Coronary artery (tissue), 2 donors: ENCODE data around the gene SUPT4H1.

ENCODE experiments used
- DNase-seq: peaks from one replicate; pipeline ENCODE4 v3.0.0-alpha.2; 2017; ENCODE audit warnings: low spot score
- H3K27ac ChIP-seq, 2 donors: fragments of 200-600 bp; sonication (generic); one replicate each; pipeline ENCODE4 v1.5.1; 2016 to 2019
- H3K4me3 ChIP-seq: fragments of 200-600 bp; sonication (generic); 2 replicates; pipeline ENCODE4 v1.5.1; 2016; ENCODE audit warnings: mild to moderate bottlenecking, moderate library complexity
- TF ChIP-seq, protein P1 (sequence below): fragments of 200-600 bp; sonication (generic); IDR thresholded peaks from one replicate; pipeline ENCODE4 v1.5.1; 2019; ENCODE audit warnings: antibody characterized with exemption

SUPT4H1 gene

DNA sequence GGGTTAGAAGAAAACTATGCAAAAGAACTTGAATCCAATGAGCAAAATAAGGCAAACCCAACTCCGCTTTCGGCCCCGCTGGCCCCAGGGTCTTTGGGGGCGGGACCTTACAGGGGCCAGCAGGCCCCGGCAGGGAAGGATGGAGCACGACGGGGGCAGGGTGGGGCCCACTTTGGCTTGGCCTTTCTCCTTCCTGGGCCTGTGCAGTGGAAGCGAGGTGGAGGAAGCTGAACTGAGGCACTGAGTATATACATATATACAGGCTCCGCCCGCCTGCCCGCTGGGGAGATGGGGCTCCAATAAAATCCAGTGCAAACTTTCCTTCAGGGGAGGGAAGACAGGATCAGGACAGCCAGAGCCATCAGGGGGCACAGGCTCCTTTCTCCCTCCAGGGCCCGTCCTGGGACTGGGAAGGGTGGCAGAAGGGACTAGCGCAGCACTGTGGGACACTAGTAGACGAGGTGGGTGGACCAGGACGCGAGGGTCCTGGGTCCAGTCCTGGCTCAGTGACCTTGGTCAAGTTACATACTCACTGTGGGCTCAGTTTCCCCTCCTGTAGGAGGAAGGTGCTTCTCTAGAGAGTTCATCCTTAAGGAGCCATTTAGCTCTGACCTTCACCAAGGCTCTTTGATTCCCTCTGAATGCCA, 50.4 kb downstream of the SUPT4H1 start:
- Histone ChIP-seq H3K27ac (no peak overlapping the region), H3K4me3 (no peak overlapping the region)
- no peak for DNase-seq
- TF ChIP-seq, protein P1, sequence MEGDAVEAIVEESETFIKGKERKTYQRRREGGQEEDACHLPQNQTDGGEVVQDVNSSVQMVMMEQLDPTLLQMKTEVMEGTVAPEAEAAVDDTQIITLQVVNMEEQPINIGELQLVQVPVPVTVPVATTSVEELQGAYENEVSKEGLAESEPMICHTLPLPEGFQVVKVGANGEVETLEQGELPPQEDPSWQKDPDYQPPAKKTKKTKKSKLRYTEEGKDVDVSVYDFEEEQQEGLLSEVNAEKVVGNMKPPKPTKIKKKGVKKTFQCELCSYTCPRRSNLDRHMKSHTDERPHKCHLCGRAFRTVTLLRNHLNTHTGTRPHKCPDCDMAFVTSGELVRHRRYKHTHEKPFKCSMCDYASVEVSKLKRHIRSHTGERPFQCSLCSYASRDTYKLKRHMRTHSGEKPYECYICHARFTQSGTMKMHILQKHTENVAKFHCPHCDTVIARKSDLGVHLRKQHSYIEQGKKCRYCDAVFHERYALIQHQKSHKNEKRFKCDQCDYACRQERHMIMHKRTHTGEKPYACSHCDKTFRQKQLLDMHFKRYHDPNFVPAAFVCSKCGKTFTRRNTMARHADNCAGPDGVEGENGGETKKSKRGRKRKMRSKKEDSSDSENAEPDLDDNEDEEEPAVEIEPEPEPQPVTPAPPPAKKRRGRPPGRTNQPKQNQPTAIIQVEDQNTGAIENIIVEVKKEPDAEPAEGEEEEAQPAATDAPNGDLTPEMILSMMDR = no peak

DNA sequence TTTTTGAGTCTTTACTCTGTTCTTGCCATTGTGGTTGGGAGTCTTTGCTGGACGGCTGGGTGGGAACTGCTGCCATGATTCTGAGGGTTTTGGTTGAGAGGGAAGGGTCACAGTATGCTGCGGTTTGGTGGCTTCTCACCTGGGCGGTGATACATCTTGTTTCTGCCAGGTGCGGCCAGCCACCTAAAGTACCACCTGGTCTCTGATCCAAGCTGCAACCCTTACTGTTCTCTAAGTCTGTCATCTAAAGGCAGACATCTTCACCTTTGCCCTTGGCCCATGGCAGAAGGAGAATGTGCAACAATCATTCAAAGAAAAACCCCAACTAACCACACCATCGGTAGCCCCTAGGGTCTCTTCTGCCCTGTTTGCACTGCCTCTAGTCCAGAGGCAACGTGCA, 51.7 kb downstream of the SUPT4H1 start:
- TF ChIP-seq, protein P1 = no peak
- Histone ChIP-seq H3K27ac (no peak overlapping the region), H3K4me3 (no peak overlapping the region)
- no peak for DNase-seq
